RWPE2 (cell line): ENCODE data around the gene ADPRM.

Experiments
- ATAC-seq: fragments of 200-7000 bp; cut with Tn5 transposase; 3 replicates; pipeline ENCODE4 v1.9.1; 2021; ENCODE audit warnings: low read depth
- DNase-seq: peaks from one replicate; pipeline ENCODE4 v3.0.0-alpha.2; 2020; ENCODE audit warnings: low spot score
- H3K27ac ChIP-seq: fragments of 450-650 bp; 2 replicates; pipeline ENCODE4 v1.5.1; 2017; ENCODE audit warnings: mild to moderate bottlenecking; ENCODE audit not compliant: poor library complexity, severe bottlenecking
- H3K27me3 ChIP-seq: fragments of 250-450 bp; sonication (Bioruptor Pico); 2 replicates; pipeline ENCODE4 v1.5.1; 2021; ENCODE audit warnings: mild to moderate bottlenecking, moderate library complexity; ENCODE audit not compliant: insufficient read depth, poor library complexity, severe bottlenecking
- H3K36me3 ChIP-seq: fragments of 250-450 bp; sonication (Bioruptor Pico); 2 replicates; pipeline ENCODE4 v1.5.1; 2020; ENCODE audit warnings: low read depth, mild to moderate bottlenecking, moderate library complexity
- H3K4me1 ChIP-seq: fragments of 250-450 bp; sonication (Bioruptor Pico); 2 replicates; pipeline ENCODE4 v1.5.1; 2021; ENCODE audit warnings: mild to moderate bottlenecking, moderate library complexity; ENCODE audit not compliant: insufficient read depth, poor library complexity, severe bottlenecking
- H3K4me3 ChIP-seq: fragments of 250-450 bp; sonication (Bioruptor Pico); 2 replicates; pipeline ENCODE4 v1.5.1; 2021; ENCODE audit warnings: mild to moderate bottlenecking, moderate library complexity; ENCODE audit not compliant: severe bottlenecking
- H3K9me3 ChIP-seq: fragments of 250-450 bp; sonication (Bioruptor Pico); 2 replicates; pipeline ENCODE4 v1.5.1; 2021; ENCODE audit warnings: mild to moderate bottlenecking, moderate library complexity; ENCODE audit not compliant: severe bottlenecking
- CTCF ChIP-seq: fragments of 450-650 bp; IDR thresholded peaks from one replicate; pipeline ENCODE4 v1.5.1; 2017; ENCODE audit warnings: mild to moderate bottlenecking, moderate library complexity; ENCODE audit not compliant: poor library complexity, severe bottlenecking

ADPRM gene

GRCh38 chr17:10743316-10744009 lies 46.1 kb downstream of the ADPRM start:
- H3K27ac ChIP-seq, result no peak overlapping the region
- no peak for ATAC-seq
- no peak overlapping the region for H3K4me3 ChIP-seq
- DNase-seq, result no peak
- no peaks in the 10 kb centered on the region for H3K9me3 ChIP-seq
- H3K27me3 ChIP-seq, result no peaks in the 10 kb centered on the region
- no peak for TF ChIP-seq CTCF
- no peaks in the 10 kb centered on the region for H3K4me1 ChIP-seq
- H3K36me3 ChIP-seq, result no peaks in the 10 kb centered on the region

- no peaks in the 10 kb centered on the region for H3K36me3 ChIP-seq
- ATAC-seq (no peak), DNase-seq (no peak)
- no peaks in the 10 kb centered on the region for H3K27me3 ChIP-seq
- no peak overlapping the region for H3K27ac ChIP-seq
- H3K4me1 ChIP-seq, result no peaks in the 10 kb centered on the region
- no peak overlapping the region for H3K4me3 ChIP-seq
- no peak for TF ChIP-seq CTCF
- no peaks in the 10 kb centered on the region for H3K9me3 ChIP-seq
Measured at GRCh38 chr17:10744501-10745000, 47.2 kb downstream of the ADPRM start.

GRCh38 chr17:10745231-10745630 lies 47.8 kb downstream of the ADPRM start:
- Histone ChIP-seq H3K4me3 (no peak overlapping the region), H3K27me3 (no peaks in the 10 kb centered on the region), H3K36me3 (no peaks in the 10 kb centered on the region), H3K9me3 (no peaks in the 10 kb centered on the region), H3K4me1 (no peaks in the 10 kb centered on the region), H3K27ac (no peak overlapping the region)
- DNase-seq, result no peak
- no peak for TF ChIP-seq CTCF
- ATAC-seq, result no peak

GRCh38 chr17:10748531-10749181 lies 51.3 kb downstream of the ADPRM start:
- no peaks in the 10 kb centered on the region for H3K9me3 ChIP-seq
- DNase-seq, result no peak
- no peak overlapping the region for H3K27ac ChIP-seq
- ATAC-seq, result no peak
- TF ChIP-seq CTCF, result no peak
- H3K4me1 ChIP-seq, result no peaks in the 10 kb centered on the region
- H3K36me3 ChIP-seq, result no peaks in the 10 kb centered on the region
- no peak overlapping the region for H3K4me3 ChIP-seq
- no peaks in the 10 kb centered on the region for H3K27me3 ChIP-seq

GRCh38 chr17:10750210-10750609 lies 52.8 kb downstream of the ADPRM start:
- no peak overlapping the region for H3K4me3 ChIP-seq
- no peak for DNase-seq
- H3K36me3 ChIP-seq, result no peaks in the 10 kb centered on the region
- no peaks in the 10 kb centered on the region for H3K27me3 ChIP-seq
- H3K9me3 ChIP-seq, result no peaks in the 10 kb centered on the region
- no peak for TF ChIP-seq CTCF
- no peak overlapping the region for H3K27ac ChIP-seq
- ATAC-seq, result no peak
- no peaks in the 10 kb centered on the region for H3K4me1 ChIP-seq
